GM12875 (cell line): ENCODE measurements around the gene XXYLT1.

ENCODE experiments used
- H3K4me3 ChIP-seq: one replicate; pipeline ENCODE4 v1.5.1; 2011; ENCODE audit warnings: low read depth, low read length, control low read depth
- CTCF ChIP-seq: IDR thresholded peaks from 2 replicates; pipeline ENCODE4 v1.5.1; 2011; ENCODE audit warnings: low read depth, mild to moderate bottlenecking, control low read depth, inconsistent platforms, low read length, moderate library complexity, borderline replicate concordance; ENCODE audit not compliant: insufficient read depth

XXYLT1 gene

DNA sequence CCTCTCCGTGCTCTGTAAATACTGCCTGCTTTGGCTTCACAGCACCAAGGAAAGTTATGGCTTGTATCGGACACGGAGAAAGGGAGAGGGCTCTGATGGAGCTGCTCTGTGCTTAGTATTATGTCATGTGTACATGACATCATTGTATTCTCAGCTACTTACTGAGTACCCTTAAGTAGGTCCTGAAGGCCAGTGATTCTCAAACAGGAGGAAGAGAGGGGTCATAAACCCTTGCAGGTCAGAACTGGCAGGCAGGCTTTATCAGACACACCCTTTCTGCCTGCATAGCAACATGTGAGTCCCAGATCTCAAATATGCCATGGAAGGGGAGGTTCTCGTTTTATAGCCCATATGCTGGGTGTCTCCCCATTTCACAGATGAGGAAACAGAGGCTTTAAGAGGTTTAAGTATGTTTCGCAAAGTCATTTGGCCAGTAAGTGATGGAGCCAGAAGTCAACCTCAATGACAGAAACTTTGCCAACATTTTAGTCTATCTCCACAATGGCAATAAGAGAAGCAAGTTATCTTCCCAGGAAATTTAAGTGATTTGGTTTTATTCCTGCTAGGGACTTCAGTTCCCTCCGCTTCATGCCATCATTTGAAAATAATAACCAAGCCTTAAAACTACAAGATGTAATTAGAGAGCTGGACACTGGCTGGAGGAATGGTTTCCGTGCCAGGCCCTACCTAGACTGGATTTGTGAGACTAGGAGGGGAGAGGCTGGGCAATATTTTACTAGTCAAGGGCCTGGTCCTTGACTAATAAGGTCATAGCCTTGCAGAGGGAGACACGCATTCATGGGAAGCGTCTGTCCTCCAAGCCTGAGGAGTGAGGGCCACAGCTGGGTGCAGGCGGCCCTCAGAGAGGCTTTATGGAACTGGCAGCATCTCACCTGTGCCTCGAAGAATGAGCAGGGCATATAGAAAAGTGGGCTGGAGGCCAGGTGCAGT is 133.0 kb downstream of the XXYLT1 start:
- H3K4me3 ChIP-seq = no peak overlapping the region
- no peak for TF ChIP-seq CTCF

DNA sequence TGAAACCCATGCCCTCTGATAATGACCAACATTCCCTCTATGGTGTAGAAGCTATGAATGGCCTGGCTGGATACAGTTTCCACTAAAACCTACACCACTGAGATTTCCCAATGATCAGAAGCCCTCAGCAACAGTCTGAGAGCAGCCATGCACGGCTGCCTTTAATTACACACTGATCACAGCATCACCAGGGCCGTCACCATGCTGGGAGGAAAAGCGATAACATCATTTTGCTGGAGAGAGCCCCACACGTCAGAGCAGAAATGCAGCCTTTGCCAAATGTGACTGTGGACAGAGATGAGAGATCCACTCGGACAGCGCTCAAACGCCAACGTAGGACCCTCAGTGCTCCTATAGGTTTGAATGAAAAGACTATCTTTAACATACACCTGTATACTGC is 135.0 kb downstream of the XXYLT1 start:
- H3K4me3 ChIP-seq = no peak overlapping the region
- no peak for TF ChIP-seq CTCF

GRCh38 chr3:195134431-195134830 is 136.5 kb downstream of the XXYLT1 start:
- no peak for TF ChIP-seq CTCF

DNA sequence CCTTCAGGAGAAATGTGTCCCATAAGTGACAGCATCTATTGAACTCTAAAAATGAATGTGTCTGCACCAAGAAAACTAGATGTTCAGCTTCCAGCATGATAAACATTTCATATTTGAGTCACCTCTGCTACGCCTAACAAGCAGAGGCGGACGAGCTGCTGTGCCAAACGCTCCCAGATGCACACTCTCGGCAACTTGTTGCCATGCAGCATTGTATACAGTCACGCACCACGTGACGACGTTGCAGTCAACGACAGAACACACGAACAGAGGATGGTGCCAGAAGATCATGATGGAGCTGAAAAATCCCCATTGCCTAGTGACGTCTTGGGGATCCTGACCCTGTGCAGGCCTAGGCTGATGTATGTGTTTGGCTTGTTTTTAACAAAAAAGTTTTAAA is 137.5 kb downstream of the XXYLT1 start:
- H3K4me3 ChIP-seq = no peak overlapping the region
- no peak for TF ChIP-seq CTCF

More at GRCh38 chr3:195134431-195134830, 136.5 kb downstream of the XXYLT1 start:
- no peak overlapping the region for H3K4me3 ChIP-seq

GRCh38 chr3:195133013-195133412 is 137.9 kb downstream of the XXYLT1 start:
- TF ChIP-seq CTCF = no peak
- H3K4me3 ChIP-seq = no peak overlapping the region

DNA sequence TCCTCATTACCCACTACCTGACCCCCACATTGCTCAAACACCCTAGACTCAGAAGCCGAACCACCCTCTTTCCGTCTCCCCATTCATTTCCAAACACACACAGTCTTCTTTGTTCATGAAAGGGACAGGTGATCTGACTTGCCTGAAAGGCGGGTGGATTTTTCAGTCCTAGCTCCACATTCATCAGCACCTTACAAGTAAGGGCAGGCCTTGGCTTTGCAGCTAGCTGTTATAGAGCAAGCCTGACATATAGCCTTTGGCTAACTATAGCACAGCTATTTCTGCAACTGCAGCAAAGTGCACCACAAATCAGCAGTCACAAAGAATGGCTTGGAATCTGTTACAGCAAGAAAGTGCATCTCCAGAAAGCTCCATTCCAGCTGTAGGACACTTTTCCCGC is 139.8 kb downstream of the XXYLT1 start:
- H3K4me3 ChIP-seq = no peak overlapping the region

More for the DNA sequence above, 139.8 kb downstream of the XXYLT1 start:
- no peak for TF ChIP-seq CTCF
